HG03045 (cell line): Measurements from ENCODE around the gene NFS1.

Experiments
- ATAC-seq: cut with Tn5 transposase; IDR thresholded peaks from one replicate; pipeline ENCODE4 v1.9.1; 2021; ENCODE audit warnings: mild to moderate bottlenecking, moderate library complexity; ENCODE audit not compliant: unreplicated experiment

NFS1 gene

DNA sequence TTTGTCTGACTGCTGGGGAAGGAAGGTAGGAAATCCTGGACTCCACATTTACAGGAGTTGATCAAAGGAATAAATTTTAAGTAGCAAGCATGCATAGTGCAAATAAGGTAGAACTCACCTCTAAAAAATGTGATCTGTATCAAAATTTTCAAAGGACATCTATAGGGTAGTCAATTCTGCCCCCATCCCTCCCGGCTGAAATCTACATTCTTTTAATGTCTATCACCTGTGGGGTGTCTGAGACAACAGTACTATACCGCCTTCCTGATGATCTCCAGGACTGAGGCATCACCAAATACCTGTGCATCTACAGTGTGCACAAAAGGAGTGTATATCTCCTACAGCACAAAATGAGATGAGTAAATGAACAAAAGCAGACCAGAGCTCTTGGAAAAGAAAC lies 54.3 kb downstream of the NFS1 start:
- ATAC-seq: no peak

DNA sequence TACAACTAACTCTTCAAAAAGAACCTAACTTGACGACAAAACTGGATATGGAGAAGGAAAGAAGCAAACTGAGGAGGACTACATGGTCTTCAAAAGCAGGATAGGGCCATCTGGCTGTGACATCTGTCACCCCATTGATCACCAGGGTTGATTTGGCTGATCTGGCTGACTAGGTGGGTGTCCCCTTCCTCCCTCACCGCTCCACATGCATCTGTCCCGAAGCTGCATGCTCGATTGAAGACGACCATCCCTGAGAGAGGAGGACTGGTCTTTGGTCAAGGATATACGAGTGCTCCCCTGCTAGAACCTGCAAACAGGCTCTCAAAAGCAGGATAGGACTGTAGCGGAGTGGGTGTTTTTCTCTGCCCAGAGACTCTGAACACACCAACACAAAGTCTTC lies 56.1 kb downstream of the NFS1 start:
- ATAC-seq: no peak

DNA sequence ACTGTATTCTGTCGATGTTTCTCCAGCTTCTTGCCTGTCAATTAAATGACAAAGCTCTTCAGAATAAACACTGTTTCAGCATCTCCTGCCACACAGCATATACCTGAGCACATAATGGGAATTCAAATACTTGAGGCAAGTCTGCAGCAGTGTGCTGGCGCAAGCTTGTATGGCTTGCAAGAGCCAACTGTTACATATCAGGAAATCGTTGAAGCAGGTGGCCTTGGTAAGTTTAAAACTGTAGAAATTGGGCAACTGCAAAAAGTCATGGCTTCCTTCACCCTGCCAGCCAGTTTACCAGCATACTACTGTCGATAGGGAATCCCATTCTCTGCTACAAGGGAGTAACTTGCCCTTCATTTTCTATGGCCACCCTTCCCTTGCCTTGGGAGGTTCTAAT lies 57.4 kb downstream of the NFS1 start:
- ATAC-seq: no peak

DNA sequence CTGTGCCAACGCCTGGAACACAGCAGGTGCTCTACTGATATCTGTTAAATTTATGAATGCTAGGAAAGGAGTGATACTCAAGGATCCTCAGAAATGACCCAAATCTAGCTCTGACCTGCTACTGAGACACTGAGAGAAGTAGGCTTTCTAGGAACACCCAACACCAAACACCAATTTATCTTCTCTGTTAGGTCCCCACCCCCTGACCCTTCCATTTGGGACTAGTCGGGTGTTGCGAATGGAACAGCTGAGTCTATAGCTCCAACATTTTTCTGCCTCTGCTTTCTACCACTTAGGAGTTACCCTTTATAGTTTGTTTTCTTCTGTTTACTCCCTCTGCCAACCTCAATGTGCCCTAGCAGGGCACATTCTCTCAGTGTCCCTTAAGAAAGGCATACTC lies 58.4 kb downstream of the NFS1 start:
- ATAC-seq: no peak

DNA sequence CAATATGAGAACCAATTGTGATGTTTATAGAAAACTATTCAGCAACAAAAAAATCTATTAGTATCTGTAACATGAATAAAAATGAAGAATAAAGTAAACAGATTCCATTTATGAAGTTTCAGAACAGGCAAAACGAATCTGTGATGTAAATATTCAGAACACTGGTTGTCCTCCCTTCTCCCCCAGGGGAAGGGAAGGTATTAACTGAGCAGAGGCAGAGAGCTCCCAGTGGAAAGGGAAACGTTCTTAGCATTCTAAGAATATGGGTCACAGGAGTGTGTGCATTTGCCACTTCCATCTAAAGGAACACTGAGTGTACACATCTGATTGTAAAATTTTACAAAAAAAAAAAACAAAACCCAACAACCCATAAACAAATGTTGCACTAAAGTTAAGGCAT lies 60.4 kb downstream of the NFS1 start:
- no peak for ATAC-seq

DNA sequence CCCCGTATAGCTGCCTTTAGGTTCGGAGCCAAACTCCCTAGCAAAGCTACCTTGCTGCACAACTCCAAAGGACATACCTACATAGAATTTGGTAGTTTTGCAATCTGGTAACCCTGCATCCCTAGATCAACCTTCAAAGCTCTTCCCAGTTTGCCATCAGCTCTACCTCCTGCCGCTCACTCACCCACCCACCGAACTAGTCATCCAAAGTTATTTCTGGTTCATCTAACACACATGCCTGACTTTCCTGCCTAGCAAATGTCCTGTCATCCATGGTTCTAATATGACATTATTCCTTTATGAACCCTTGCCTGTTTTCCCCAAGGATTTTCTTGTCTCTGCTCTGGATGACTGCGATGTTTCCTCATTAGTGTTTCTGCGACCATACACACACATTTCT lies 61.9 kb downstream of the NFS1 start:
- no peak for ATAC-seq

DNA sequence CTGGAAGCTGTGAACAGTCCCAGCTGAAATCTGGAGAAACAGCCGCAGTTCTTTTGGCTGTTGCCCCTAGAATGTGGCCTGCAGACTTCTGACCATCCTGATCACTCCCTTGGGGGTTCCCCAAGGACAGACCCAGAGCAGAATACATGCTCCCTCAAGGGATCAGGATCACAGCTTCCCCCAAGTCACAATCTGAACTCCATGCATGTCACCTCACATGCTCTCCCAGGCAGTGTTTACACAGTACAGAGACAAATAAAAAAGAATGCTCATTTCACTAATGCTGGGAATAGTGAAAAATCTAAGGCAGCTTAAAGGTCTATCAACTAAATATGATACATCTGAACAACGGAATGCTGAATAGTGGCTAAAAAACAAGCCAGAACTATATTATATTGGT lies 63.1 kb downstream of the NFS1 start:
- no peak for ATAC-seq

DNA sequence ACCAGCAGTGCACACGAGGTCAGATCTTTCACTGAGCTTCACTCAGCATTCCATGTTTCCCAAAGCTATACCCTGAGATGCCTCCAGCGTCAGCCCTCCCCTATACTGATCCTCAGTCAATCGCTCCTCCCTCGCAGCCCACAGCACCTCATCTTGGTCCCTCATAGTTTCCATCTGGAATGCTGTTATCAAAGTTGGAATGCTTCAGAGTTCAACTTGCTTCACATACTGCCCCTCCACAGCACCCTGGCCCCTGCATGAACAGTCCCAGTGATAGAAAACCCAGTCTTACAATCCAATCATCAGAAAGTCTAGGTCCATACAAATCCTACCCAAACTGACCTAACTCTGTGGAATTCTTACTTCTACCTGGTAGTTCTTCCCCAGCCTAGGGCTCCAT lies 63.5 kb downstream of the NFS1 start:
- ATAC-seq: no peak

DNA sequence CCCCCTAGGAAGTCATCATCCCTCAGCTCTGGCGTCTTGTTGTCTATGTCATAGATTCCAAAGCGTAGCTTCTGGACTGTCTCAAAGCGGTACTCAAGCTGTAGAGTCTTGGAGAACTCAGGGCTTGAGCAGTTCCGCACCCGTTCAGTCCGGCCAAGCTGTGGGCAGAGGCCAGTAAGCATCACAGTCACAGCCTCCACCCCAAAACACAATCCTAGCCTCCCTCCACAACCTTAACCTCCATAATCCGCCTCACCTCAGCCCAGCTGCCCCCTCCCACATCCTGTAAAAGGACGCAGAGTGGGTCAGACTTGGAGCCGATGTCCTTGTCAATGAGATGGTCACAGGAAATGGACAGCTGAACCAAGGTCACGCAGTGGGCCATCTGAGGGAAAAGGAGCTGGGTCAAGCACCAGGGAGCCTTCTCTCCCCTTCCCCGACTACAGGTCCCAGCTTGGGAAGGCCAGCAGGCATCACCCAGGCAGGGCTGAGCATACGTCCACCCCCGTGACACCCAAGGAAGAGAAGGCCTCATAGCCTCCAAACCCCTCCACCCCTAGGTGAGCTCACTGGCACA lies 66.5 kb downstream of the NFS1 start:
- ATAC-seq: no peak

DNA sequence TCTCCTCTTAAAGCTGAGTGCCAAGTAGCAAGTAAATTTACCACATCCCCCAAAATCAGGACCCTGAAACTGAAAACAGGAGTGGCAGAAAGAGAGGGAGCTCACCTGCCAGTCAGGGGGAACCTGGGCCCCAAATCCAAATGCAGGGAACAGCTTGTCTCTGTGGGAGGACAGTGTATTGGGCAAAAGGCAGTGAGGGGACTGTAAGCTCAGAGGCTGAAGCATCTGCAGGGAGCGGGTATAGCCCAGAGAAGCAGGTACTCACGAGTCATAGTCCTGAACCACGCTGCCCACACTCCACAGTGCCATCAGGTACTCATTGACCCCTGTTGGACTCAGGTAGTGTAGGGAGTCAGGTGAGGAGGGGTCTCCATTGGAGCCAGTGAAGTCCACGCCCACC lies 68.5 kb downstream of the NFS1 start:
- no peak for ATAC-seq

DNA sequence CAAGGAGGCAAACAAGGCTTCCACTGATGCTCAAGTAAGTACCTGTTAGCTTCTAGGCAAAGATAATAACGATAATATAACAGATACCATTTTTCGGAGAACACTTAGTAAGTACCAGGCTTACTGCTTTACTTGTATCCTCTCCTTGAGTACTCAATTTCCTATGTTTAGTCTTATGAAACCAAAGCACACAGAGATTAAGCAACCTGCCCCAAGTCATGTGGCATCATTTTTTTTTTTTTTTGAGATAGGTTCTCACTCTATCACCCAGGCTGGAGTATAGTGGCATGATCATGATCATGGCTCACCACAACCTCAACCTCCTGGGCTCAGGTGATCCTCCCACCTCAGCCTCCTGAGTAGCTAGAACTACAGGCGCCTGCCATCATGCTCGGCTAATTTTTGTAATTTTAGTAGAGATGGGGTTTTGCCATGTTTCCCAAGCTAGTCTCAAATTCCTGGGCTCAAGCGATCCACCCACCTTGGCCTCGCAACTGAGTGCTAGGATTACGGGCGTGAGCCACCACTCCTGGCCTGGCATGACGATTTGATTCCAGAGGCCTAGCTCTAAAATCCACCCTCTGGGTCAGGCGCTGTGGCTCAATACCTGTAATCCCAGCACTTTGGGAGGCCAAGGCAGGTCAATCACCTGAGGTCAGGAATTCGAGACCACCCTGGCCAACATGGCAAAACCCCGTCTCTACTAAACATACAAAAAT lies 69.6 kb downstream of the NFS1 start:
- ATAC-seq: no peak

DNA sequence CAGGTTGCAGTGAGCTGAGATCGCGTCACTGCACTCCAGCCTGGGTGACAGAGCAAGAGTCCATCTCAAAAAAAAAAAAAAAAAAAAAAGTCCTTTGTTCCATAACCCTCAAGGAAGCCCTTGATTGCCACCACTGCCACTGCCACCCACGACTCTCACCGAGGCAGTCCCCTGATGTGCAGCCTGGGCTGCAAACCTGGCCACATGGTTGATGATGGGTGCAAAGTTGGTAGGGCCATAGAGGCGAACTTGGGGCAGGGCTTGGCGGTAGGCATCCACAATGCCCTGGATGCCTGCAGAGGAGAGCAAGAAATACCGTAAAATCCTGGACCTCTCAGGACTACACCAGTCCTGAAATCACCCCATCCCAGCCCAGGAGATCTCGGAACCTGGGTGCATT lies 72.0 kb downstream of the NFS1 start:
- no peak for ATAC-seq

DNA sequence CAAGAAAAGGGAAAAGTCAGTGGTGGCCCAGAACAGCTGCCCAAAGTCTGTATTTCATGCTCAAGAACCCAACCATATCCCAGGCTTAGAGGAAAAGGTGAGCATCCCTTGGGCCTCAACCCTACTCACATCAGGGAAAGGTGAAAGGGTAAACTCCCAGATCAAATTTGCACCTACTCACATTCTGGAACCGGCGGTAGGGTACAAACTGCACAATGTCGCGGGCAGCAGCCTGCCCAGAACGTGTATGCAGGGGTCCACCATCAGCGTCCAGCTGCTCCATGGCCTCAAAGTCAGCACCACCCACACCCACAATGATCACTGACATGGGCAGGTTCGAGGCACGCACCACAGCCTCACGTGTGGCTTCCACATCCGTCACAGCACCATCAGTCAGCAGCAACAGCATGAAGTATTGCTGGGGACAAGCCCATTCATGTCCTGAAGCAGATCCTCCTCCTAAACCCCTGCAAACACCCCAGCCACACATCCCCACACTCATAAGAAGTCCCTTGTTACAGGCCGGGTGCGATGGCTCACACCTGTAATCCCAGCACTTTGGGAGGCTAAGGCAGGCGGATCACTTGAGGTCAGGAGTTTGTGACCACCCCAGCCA lies 72.7 kb downstream of the NFS1 start:
- ATAC-seq: no peak

DNA sequence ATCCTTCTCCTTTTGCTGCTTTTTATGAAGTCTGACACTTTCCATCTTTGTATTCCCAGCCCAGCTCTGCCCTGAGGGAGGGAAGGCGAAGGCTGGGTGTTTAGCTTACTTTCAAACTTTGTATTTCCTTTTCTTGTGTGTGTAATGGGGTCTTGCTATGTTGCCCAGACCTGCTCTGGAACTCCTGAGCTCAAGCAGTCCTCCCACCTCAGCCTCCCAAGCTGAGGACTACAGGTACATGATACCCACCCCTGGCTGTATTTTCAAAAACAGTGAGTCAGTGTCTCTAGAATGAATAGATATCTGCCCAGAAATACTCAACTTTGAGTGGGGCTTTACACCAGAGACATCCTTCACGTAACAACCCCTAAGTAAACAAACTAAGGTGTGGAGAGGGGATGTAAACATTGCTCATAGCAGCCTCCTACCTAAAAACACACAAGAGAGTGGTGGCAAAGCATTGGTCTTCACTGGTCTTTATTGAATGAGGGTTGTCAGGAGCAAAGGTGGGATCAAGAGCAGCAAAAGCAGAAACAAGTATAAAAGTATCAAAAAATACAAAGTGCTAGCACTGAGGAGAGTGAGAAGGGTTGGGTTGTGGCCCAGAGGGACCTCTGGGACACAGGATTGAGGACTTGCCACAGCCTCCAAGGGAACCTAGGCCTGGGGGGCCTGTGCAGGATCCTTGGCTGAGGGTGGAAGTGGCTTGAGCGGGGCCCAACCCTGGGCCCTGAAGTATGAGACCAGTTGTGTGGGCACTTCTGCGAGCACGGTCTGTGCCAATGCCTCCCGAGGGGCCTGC lies 73.4 kb downstream of the NFS1 start:
- no peak for ATAC-seq

DNA sequence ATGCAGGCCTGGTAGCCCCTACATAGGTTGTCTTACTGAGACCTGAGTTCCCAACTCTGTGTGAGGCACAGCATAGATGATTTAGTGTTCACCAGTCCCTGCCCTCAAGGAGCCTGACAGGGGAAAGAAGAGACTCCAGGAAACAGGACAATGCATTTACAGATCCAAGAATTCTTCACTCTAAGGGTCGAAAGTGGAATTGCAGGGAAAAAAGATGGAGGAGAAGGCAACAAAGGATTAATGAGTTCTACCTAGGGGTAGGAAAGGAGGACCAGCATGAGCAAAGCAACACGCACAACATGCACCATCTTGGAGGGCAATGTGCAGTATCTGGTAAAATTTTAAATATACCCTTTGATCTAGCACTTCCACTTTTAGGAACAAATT lies 77.6 kb downstream of the NFS1 start:
- no peak for ATAC-seq

DNA sequence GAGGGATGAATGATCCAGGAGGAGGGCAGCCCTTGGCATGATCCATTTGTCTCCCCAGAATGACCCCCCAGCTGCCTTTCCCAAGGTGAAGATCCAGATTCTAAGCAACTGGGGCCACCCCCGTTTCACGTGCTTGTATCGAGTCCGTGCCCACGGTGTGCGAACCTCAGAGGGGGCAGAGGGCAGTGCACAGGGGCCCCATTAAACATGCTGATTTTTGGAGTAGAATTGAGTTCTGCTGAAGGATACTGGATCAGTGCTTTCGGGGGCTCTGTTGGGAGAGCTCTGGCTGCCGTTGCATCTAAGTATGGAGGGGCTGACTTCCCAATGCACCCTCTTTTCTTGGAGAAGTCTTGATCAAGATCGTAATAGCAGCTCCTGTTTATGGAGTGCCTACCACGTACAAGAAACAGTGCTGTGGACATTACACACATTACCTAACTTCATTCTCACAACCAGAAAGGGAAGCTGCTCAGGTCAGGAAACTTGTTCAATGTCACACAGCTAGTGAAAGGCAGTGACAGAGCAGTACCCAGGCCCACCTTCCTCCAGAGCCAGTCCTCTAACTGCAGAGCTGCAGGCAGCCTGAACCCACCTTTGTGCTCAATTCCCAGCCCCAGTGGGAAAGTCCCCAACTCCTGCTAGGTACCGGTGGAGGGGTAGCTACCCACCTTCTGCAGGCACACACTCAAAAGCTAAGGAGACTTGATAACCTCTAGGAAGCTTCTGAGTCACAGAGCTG lies 78.2 kb downstream of the NFS1 start:
- ATAC-seq: no peak

DNA sequence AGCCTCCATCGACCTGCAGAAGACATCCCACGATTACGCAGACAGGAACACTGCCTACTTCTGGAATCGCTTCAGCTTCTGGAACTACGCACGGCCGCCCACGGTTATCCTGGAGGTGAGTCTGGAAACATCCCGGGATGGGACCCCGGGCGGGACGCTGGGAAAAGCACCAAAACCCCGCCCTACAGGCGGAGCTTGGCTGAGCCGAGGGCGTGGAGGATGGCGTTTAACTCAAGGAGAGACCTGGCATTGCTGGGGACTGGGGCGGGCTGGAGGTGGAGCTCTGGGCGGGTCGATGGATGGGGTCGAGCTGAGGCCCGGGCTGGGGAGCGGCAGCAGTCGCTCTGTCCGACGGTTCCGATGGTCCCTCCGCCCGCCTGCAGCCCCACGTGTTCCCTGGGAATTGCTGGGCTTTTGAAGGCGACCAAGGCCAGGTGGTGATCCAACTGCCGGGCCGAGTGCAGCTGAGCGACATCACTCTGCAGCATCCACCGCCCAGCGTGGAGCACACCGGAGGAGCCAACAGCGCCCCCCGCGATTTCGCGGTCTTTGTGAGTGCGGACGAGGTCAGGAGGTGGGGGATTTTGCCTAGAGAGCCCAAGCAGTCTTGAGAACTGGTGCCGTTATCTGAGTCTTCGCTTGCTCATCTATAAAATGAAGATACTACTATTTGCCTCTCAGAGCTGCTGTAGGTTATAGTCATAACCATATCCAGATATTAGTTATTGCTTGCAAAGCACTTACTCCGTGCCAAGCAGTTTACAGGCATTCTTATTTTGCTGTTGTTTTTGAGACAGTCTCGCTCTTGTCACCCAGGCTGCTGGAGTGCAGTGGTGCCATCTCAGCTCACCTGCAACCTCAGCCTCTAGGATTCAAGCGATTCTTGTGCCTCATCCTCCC lies 79.7 kb downstream of the NFS1 start:
- ATAC-seq: peak; percentile 30

DNA sequence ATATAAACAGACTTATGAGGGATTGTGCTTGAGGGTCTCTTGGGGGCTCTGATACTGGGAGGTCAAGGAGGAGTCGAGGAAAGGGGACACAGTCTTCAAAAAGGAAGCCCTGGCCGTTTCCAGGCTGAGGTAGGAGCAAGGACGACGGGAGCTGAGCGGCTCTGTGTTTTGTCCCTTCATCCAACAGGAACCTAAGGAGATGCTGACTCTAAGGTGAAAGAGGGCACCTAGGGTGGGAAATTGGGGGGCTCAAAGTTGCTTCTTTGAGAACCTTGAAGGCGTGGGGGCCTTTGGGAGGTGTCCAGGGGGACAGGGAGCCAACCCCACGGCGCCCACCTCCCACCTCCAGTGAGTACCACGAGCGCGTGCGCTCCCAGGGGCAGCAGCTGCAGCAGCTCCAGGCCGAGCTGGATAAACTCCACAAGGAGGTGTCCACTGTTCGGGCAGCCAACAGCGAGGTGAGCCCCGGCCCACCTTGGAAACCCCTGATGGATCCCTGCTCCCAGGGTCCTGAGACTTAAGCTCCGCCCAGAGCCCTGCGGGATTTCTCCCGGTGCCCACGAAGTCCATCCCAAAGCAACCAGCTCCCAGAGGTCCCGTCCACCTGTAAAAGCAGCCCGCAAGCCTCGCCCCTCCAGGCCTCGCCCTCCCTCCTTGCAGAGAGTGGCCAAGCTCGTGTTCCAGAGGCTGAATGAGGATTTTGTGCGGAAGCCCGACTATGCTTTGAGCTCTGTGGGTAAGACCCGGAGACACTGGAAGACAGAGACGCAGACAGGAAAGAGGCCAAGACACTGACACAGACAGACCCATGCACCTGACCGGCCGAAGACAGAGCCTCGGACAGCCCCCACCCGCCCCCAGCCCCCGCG lies 80.7 kb downstream of the NFS1 start:
- ATAC-seq: no peak
